ENCODE data around the gene KCNC4. TPM values are rescaled to one million over a fixed set of nuclear protein-coding genes. Genes with fewer than 3 reads are reported as not detected.

Gene KCNC4
- polyA plus RNA-seq, 3 donors: 0.03 to 0.56 (median 0.12) TPM

- Histone ChIP-seq H3K4me3 (replicated peaks in 1 of 3; ENCODE audit: low read depth in 2 of 3, low read length in 3 of 3) (no peak overlapping the region), H3K4me1 (ENCODE audit: control insufficient read depth in 1 of 2, insufficient read depth in 2 of 2, low read length in 2 of 2) (no peaks in the 10 kb centered on the region), H3K27ac (ENCODE audit: low read depth in 1 of 2, low read length in 2 of 2) (no peak overlapping the region), H3K9ac (ENCODE audit: insufficient read depth, low read length, poor library complexity, severe bottlenecking) (no peak overlapping the region), H3K4me2 (replicated peaks; ENCODE audit: extremely low read depth, low read length, poor library complexity, severe bottlenecking) (no peak overlapping the region), H2AFZ (ENCODE audit: insufficient read depth, low read depth, low read length, poor library complexity, severe bottlenecking) (no peak overlapping the region), H3K9me3 (replicated peaks in 1 of 2; ENCODE audit: control insufficient read depth in 1 of 2, insufficient read depth in 1 of 2, low read length in 2 of 2) (no peaks in the 10 kb centered on the region), H3K79me2 (ENCODE audit: insufficient read depth, low read length) (no peaks in the 10 kb centered on the region), H3K27me3 (ENCODE audit: control insufficient read depth in 2 of 2, insufficient read depth in 2 of 2, low read length in 2 of 2) (peaks cover 0 to 9% of the 10 kb centered on the region in 2 donors), H4K20me1 (ENCODE audit: insufficient read depth, low read length) (no peaks in the 10 kb centered on the region), H3K36me3 (replicated peaks in 1 of 2; ENCODE audit: control insufficient read depth in 1 of 2, insufficient read depth in 2 of 2, low read length in 2 of 2) (no peaks in the 10 kb centered on the region)
- DNase-seq: no peak
- Mint-ChIP-seq H3K4me1 (no peaks in the 10 kb centered on the region), H3K27me3 (ENCODE audit: low read depth in 3 of 3) (peaks cover 13 to 29% (median 14%) of the 10 kb centered on the region in 3 donors), H3K36me3 (no peaks in the 10 kb centered on the region), H3K27ac (no peak overlapping the region), H3K9me3 (no peaks in the 10 kb centered on the region), H3K4me3 (peak overlapping the region in 1 of 2 donors; percentile 6)
- intact Hi-C loops (cut with micrococcal nuclease): no loop called here
- TF ChIP-seq, protein P1, sequence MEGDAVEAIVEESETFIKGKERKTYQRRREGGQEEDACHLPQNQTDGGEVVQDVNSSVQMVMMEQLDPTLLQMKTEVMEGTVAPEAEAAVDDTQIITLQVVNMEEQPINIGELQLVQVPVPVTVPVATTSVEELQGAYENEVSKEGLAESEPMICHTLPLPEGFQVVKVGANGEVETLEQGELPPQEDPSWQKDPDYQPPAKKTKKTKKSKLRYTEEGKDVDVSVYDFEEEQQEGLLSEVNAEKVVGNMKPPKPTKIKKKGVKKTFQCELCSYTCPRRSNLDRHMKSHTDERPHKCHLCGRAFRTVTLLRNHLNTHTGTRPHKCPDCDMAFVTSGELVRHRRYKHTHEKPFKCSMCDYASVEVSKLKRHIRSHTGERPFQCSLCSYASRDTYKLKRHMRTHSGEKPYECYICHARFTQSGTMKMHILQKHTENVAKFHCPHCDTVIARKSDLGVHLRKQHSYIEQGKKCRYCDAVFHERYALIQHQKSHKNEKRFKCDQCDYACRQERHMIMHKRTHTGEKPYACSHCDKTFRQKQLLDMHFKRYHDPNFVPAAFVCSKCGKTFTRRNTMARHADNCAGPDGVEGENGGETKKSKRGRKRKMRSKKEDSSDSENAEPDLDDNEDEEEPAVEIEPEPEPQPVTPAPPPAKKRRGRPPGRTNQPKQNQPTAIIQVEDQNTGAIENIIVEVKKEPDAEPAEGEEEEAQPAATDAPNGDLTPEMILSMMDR (IDR thresholded peaks at IDR 0.05): no peak
- WGBS (ENCODE audit: insufficient coverage): 82% methylated on average over 5 of the region's 10 CpGs
Measured at GRCh38 chr1:110187139-110187890, 22.8 kb upstream of the KCNC4 start.

- Mint-ChIP-seq H3K4me1 (no peaks in the 10 kb centered on the region), H3K4me3 (peak overlapping the region in 1 of 2 donors; percentile 18), H3K36me3 (no peaks in the 10 kb centered on the region), H3K9me3 (no peaks in the 10 kb centered on the region), H3K27ac (no peak overlapping the region), H3K27me3 (ENCODE audit: low read depth in 3 of 3) (peaks cover 13 to 29% (median 14%) of the 10 kb centered on the region in 3 donors)
- H3K36me3 ChIP-seq (replicated peaks in 1 of 2; ENCODE audit: control insufficient read depth in 1 of 2, insufficient read depth in 2 of 2, low read length in 2 of 2): no peaks in the 10 kb centered on the region
- no peaks in the 10 kb centered on the region for H3K79me2 ChIP-seq (ENCODE audit: insufficient read depth, low read length)
- WGBS (ENCODE audit: insufficient coverage): 86% methylated on average over 4 of the region's 6 CpGs
- no peak overlapping the region for H3K27ac ChIP-seq (ENCODE audit: low read depth in 1 of 2, low read length in 2 of 2)
- H3K9me3 ChIP-seq (replicated peaks in 1 of 2; ENCODE audit: control insufficient read depth in 1 of 2, insufficient read depth in 1 of 2, low read length in 2 of 2): no peaks in the 10 kb centered on the region
- TF ChIP-seq, protein P1 (IDR thresholded peaks at IDR 0.05): no peak
- no peak overlapping the region for H2AFZ ChIP-seq (ENCODE audit: insufficient read depth, low read depth, low read length, poor library complexity, severe bottlenecking)
- H3K27me3 ChIP-seq (ENCODE audit: control insufficient read depth in 2 of 2, insufficient read depth in 2 of 2, low read length in 2 of 2): peaks cover 0 to 9% of the 10 kb centered on the region in 2 donors
- H3K4me2 ChIP-seq (replicated peaks; ENCODE audit: extremely low read depth, low read length, poor library complexity, severe bottlenecking): no peak overlapping the region
- no peaks in the 10 kb centered on the region for H3K4me1 ChIP-seq (ENCODE audit: control insufficient read depth in 1 of 2, insufficient read depth in 2 of 2, low read length in 2 of 2)
- intact Hi-C loops (cut with micrococcal nuclease): no loop called here
- H4K20me1 ChIP-seq (ENCODE audit: insufficient read depth, low read length): no peaks in the 10 kb centered on the region
- DNase-seq: no peak
- no peak overlapping the region for H3K4me3 ChIP-seq (replicated peaks in 1 of 3; ENCODE audit: low read depth in 2 of 3, low read length in 3 of 3)
- H3K9ac ChIP-seq (ENCODE audit: insufficient read depth, low read length, poor library complexity, severe bottlenecking): no peak overlapping the region
Measured at GRCh38 chr1:110188035-110188618, 22.0 kb upstream of the KCNC4 start.
